K562 (cell line): ENCODE results near the gene ZNF541. TPM values are rescaled to one million over a fixed set of nuclear protein-coding genes. Genes with fewer than 3 reads are reported as not detected.

Experiments used
- ARID4B ChIP-seq: sonication (generic); formaldehyde crosslinking; IDR thresholded peaks from 2 replicates; pipeline ENCODE4 v1.8.0; 2022; ENCODE audit warnings: mild to moderate bottlenecking, missing genetic modification reagents
- ARNT ChIP-seq, 2 experiments: fragments of 450-650 bp; IDR thresholded peaks; 2 replicates each; pipeline ENCODE4 v1.6.1; 2016; ENCODE audit warnings: mild to moderate bottlenecking in 1 of 2
- ASH1L ChIP-seq: fragments of 450-650 bp; IDR thresholded peaks from 2 replicates; pipeline ENCODE4 v1.6.1; 2018; ENCODE audit warnings: borderline replicate concordance, mild to moderate bottlenecking, low read depth; ENCODE audit not compliant: partially characterized antibody
- BRCA1 ChIP-seq, 2 experiments: fragments of 450-650 bp in 1 of 2; sonication (generic) in 1 of 2; formaldehyde crosslinking in 1 of 2; IDR thresholded peaks; 2 replicates each; pipeline versions ENCODE4 v1.5.0 to v1.6.1; 2017 to 2020; ENCODE audit warnings: mild to moderate bottlenecking in 1 of 2, missing genetic modification reagents in 1 of 2
- CXXC5 ChIP-seq: fragments of 250-450 bp; sonication (Bioruptor Pico); IDR thresholded peaks from 2 replicates; pipeline ENCODE4 v1.8.0; 2022; ENCODE audit warnings: inconsistent platforms, mild to moderate bottlenecking, moderate library complexity
- E2F1 ChIP-seq: sonication (generic); formaldehyde crosslinking; IDR thresholded peaks from 2 replicates; pipeline ENCODE4 v1.8.1; 2023; ENCODE audit warnings: mild to moderate bottlenecking, missing genetic modification reagents, moderate library complexity
- HNRNPL ChIP-seq: fragments of 200-400 bp; formaldehyde crosslinking; IDR thresholded peaks from 2 replicates; pipeline ENCODE4 v1.6.1; 2017; ENCODE audit warnings: low read depth, mild to moderate bottlenecking, low read length
- LARP7 ChIP-seq: fragments of 450-650 bp; IDR thresholded peaks from 2 replicates; pipeline ENCODE4 v1.6.1; 2016
- MBD1 ChIP-seq: fragments of 250-450 bp; sonication (Bioruptor Pico); IDR thresholded peaks from 2 replicates; pipeline ENCODE4 v1.8.0; 2022; ENCODE audit warnings: inconsistent platforms
- MCM3 ChIP-seq: fragments of 450-650 bp; IDR thresholded peaks from 2 replicates; pipeline ENCODE4 v1.6.1; 2016
- PCBP1 ChIP-seq: fragments of 200-400 bp; formaldehyde crosslinking; IDR thresholded peaks from 2 replicates; pipeline ENCODE4 v1.6.1; 2018; ENCODE audit warnings: mild to moderate bottlenecking, low read depth, low read length; ENCODE audit not compliant: poor library complexity, severe bottlenecking
- RFX1 ChIP-seq: fragments of 450-650 bp; IDR thresholded peaks from 2 replicates; pipeline ENCODE4 v1.6.1; 2016; ENCODE audit warnings: mild to moderate bottlenecking, moderate library complexity
- TAF1 ChIP-seq: IDR thresholded peaks from 2 replicates; pipeline ENCODE4 v1.6.1; 2011; ENCODE audit warnings: mild to moderate bottlenecking, low read length, moderate library complexity; ENCODE audit not compliant: insufficient read depth, control insufficient read depth, severe bottlenecking; ENCODE audit errors: extremely low read depth
- TEAD1 ChIP-seq, 2 experiments: fragments of 450-650 bp in 1 of 2; sonication (generic) in 1 of 2; formaldehyde crosslinking; IDR thresholded peaks; 2 replicates each; pipeline versions ENCODE4 v1.4.0 to v1.8.0; 2020 to 2022; ENCODE audit warnings: mild to moderate bottlenecking in 2 of 2, missing genetic modification reagents in 1 of 2
- ZFPM2 ChIP-seq: fragments of 250-450 bp; sonication (Bioruptor Pico); IDR thresholded peaks from 2 replicates; pipeline ENCODE4 v1.5.1; 2022; ENCODE audit warnings: mild to moderate bottlenecking
- polyA plus RNA-seq, 8 experiments: library from polyadenylated mRNA; depleted of rRNA in 4 of 8; stranded (reverse) in 5 of 8; unstranded in 3 of 8; fragments of >200 nt; fragmentation: Nextera tagmentation in 2 of 8; fragmentation: Illumina TruSeq in 1 of 8; extraction: Ambion mirVana in 2 of 8; extraction: Trizol in 1 of 8; gene quantifications; 2 replicates each; pipeline versions ENCODE4 v1.2.1 to v1.2.3, GENCODE V29; 2011 to 2014; ENCODE audit warnings: inconsistent platforms in 1 of 8, missing spikeins in 1 of 8
- total RNA-seq, 7 experiments: library from RNA; depleted of rRNA in 6 of 7; stranded (reverse); fragments of >200 nt in 6 of 7; fragmentation: Illumina TruSeq in 2 of 7; extraction: Trizol in 2 of 7; gene quantifications; 2 replicates each; pipeline versions ENCODE4 v1.2.1 to v1.2.3, GENCODE V29; 2011 to 2021; ENCODE audit warnings: low replicate concordance in 1 of 7
- TF ChIP-seq, protein P1 (sequence below): fragments of 450-650 bp; IDR thresholded peaks from 2 replicates; pipeline ENCODE4 v1.6.1; 2017; ENCODE audit warnings: antibody characterized with exemption
- TF ChIP-seq, protein P2 (sequence below): fragments of 450-650 bp; IDR thresholded peaks from 2 replicates; pipeline ENCODE4 v1.6.1; 2016
- TF ChIP-seq, protein P3 (sequence below): sonication (generic); formaldehyde crosslinking; IDR thresholded peaks from 2 replicates; pipeline ENCODE4 v1.9.0; 2022; ENCODE audit warnings: mild to moderate bottlenecking, missing genetic modification reagents

The ZNF541 gene
- total and polyA plus RNA-seq, 9 of the 15 experiments (the other 6 are each of a cell fraction or from before 2014, with no cell fraction given): 0.04 to 0.11 (median 0.05) TPM; not detected in 1

- TF ChIP-seq E2F1 (CRISPR knock-in tag) (no peak), MCM3 (no peak), TEAD1 (CRISPR knock-in tag; IDR thresholded peaks at IDR 0.05) (no peak), ASH1L (no peak), ARNT (IDR thresholded peaks at IDR 0.05) (0 out of 4 replicates have a peak, but pooled peaks of 1 of the 2 experiments have one; percentile 30), LARP7 (peak; percentile 90), TAF1 (no peak), ARID4B (CRISPR knock-in tag) (no peak), MBD1 (CRISPR knock-in tag) (no peak), PCBP1 (no peak), RFX1 (no peak), BRCA1 (IDR thresholded peaks at IDR 0.05) (no peak), BRCA1 (CRISPR knock-in tag; IDR thresholded peaks at IDR 0.05) (no peak), ZFPM2 (CRISPR knock-in tag) (no peak), HNRNPL (no peak), CXXC5 (CRISPR knock-in tag) (no peak)
- TF ChIP-seq, protein P1, sequence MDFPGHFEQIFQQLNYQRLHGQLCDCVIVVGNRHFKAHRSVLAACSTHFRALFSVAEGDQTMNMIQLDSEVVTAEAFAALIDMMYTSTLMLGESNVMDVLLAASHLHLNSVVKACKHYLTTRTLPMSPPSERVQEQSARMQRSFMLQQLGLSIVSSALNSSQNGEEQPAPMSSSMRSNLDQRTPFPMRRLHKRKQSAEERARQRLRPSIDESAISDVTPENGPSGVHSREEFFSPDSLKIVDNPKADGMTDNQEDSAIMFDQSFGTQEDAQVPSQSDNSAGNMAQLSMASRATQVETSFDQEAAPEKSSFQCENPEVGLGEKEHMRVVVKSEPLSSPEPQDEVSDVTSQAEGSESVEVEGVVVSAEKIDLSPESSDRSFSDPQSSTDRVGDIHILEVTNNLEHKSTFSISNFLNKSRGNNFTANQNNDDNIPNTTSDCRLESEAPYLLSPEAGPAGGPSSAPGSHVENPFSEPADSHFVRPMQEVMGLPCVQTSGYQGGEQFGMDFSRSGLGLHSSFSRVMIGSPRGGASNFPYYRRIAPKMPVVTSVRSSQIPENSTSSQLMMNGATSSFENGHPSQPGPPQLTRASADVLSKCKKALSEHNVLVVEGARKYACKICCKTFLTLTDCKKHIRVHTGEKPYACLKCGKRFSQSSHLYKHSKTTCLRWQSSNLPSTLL: 0 out of 2 replicates have a peak, but pooled peaks have one; percentile 31
- TF ChIP-seq, protein P2, sequence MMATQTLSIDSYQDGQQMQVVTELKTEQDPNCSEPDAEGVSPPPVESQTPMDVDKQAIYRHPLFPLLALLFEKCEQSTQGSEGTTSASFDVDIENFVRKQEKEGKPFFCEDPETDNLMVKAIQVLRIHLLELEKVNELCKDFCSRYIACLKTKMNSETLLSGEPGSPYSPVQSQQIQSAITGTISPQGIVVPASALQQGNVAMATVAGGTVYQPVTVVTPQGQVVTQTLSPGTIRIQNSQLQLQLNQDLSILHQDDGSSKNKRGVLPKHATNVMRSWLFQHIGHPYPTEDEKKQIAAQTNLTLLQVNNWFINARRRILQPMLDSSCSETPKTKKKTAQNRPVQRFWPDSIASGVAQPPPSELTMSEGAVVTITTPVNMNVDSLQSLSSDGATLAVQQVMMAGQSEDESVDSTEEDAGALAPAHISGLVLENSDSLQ: no peak
- TF ChIP-seq, protein P3, sequence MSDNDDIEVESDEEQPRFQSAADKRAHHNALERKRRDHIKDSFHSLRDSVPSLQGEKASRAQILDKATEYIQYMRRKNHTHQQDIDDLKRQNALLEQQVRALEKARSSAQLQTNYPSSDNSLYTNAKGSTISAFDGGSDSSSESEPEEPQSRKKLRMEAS (CRISPR knock-in tag): no peak
Measured at GRCh38 chr19:47550129-47550528, 22.8 kb downstream of the ZNF541 start (continued).
